DMS153 treated with DMSO at 0.1 percent for 48 hours (cell line): Measurements from ENCODE around the gene HLF.

Source experiments
- DNase-seq: peaks from one replicate; lab custom pipeline; 2025; ENCODE audit not compliant: unreplicated experiment; lab: John Stamatoyannopoulos, UW

The HLF gene

DNA sequence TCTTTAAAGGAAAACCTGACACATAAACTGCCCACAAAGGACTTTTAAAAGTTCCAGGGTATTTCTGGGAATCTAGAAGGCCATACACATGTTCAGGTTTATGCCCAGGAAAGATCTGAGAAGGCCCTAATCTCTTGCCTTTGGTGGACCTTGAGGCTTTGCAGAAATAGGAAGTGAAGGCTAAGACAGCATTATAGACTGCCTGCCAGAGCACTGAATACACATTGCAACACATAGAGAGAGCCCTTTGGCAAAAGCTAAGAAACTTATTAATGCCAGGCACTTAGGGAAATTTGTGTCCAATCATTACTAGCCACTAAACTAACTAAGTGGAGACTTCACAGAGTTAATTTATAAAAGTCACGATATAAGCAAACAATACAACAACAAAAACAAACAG is 86.5 kb downstream of the HLF start:
- no peak for DNase-seq

DNA sequence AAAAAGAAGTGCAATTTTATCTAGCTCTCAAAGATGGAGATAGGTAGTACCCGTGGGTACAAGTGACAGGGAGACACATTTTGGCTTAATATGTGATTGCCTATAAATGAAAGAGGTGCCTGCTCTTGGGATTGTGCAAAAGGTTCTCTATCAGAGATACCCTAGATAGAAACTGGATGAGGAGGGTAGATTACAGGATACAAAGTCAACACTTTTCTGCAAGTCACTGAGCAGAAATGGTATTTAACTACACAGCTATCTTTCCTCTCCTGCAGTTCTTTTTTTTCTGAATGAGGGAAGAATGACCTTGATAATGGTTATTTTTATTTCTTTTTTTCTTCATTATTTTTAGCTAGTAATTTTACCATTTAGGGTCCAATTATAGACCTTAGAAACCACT is 89.2 kb downstream of the HLF start:
- no peak for DNase-seq

DNA sequence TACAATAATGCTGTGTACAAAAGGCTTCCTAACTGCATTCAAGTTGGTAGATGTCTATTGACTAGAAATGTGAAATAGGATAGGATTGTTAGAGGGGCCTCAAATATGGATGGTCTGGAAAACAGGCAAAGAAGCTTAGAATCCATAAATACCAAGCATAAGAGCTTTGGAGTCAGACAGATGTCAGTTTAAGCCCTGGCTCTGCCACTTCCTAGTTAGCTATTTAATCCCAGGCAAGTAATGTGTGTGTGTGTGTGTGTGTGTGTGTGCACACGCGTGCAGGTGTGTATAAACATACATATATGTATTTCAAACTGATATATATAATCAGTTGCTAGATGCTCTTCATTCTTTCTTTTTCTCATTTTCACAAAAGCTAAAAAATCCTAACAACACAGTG is 90.2 kb downstream of the HLF start:
- no peak for DNase-seq

DNA sequence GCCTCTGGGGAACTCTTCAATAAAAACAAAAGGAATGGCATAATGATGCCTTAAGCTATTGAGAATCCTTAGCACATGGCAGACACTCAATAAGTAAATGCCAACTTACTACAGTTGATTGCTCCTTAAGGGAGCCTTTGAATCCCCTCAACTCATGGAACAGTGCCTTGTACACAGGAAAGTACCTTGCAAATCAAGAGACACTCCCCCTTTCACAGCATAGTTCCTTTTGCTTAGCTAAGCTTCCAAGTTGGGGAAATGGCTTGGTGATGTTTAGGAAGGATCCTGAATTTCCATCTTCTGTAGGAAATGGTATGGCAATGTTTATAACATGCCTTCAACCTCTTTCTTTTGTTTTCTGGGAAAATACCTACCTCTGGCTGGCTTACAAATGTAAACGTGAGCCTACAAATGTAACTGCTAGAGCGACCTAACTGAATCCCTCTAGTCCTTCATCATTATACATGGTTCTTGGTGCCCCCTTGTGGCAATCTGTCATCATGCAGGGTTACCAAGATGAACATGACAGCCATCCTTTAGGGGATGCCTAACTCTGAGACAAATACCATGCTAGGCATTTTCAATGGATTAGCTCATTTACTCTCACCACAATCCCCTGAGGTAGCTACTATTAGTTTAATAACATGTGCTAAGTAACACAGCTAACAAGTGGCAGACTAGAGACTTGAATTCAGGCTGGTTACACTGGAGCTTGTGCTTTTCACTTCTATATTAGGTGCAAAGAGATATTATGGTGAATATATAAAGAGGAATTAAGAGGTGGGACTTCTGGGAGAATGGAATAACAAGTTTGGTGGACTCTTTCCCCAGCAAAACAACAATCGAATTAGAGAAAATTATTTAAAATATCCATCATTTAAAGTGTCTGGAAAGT is 91.9 kb downstream of the HLF start:
- DNase-seq: peak; percentile 23

DNA sequence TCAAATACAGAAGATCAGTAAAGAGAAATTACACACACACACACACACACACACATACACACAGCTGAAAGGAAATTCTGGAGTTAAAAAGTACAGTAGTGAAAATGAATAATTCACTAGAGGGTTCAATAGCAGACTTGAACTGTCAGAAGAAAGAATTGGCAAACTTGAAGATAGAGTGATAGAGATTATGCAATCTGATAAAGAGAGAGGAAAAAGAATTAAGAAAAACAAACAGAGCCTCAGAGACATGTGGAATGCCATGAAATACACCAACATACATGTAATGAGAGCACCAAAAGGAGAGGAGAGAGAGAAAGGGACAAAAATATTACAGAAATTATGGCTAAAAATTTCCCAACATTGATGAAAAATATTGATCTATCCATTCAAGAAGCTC is 96.2 kb downstream of the HLF start:
- DNase-seq: no peak

DNA sequence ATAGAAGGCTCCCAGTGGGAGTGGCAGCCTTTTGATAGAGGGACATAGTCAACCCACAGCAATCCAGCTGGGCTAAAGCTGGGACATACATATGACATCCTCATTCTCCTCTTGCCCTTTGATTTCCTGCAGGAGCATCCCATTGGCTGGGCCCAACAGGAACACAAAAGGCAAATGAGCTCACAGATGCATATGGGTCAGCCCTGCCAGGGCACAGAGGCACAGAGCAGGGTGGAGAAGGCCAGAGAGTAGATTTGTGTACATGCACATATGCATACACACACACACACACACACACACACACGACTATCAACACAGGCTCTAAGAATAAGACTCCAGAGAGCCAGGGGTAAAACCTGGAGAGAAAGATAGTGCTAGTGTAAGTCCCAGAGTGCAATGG is 98.3 kb downstream of the HLF start:
- no peak for DNase-seq

DNA sequence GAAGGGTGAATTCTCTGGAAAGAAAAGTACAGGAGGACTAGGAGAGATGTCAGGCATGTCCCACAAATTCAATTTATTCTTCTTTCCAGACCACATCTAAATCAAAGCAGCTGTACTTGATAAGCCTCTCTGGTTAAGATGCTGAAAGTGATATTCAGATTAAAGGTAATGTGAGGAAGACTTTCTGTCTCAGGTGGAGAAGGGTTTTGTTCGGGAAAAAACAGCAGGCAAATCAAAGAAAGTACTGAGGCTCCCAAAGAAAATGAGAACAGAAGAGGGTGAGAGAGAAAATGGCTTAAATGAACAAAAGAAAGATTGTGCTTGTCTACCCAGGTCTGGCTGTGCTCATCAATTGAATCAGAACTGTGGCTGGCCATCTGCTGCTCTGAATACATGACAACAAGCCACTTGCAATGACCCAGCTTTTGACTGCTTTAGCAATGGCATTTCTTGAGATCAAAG is 101.3 kb downstream of the HLF start:
- no peak for DNase-seq

DNA sequence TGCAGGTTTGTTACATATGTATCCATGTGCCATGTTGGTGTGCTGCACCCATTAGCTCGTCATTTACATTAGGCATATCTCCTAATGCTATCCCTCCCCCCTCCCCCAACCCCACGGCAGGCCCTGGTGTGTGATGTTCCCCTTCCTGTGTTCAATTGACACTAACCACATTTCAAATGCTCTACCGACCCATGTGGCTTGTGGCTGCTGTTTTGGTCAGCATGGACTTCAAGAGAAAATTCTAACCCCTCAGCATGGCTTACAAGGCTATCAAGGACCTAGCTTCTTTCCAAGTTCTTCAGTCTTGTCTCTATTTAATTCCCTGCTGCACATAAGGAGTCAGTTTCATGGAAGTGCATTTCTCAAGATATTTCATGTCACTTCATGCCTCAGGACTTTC is 103.9 kb downstream of the HLF start:
- no peak for DNase-seq
